Stimulated activated CD4-positive, alpha-beta T cell treated with anti-CD3 and anti-CD28 coated beads, TNF-alpha, amount 100 ng/mL, for 4 hours (primary cell): ENCODE data around the gene KNDC1.
"Not testable (repeated sequence)": the region's sequence is repeated elsewhere in the genome, so short reads cannot be mapped to it uniquely, and the experiment has no call there.

ENCODE experiments used
- DNase-seq, 3 experiments: peaks; one replicate each; pipeline ENCODE4 v3.0.0-alpha.2; 2020; ENCODE audit warnings: low read depth in 3 of 3

The KNDC1 gene

GRCh38 chr10:133141144-133141957 lies 18.7 kb upstream of the KNDC1 start:
- DNase-seq: no peak

GRCh38 chr10:133141958-133142340 lies 18.1 kb upstream of the KNDC1 start:
- DNase-seq: no peak

- DNase-seq: no peak
These were observed 17.4 kb upstream of the KNDC1 start for GRCh38 chr10:133142523-133143199.

- DNase-seq: no peak
These were observed 16.9 kb upstream of the KNDC1 start for GRCh38 chr10:133143200-133143533.

GRCh38 chr10:133143546-133143945 lies 16.5 kb upstream of the KNDC1 start:
- DNase-seq: no peak

GRCh38 chr10:133144771-133145170 lies 15.2 kb upstream of the KNDC1 start:
- no peak for DNase-seq

- no peak for DNase-seq
These were observed 9.8 kb upstream of the KNDC1 start for GRCh38 chr10:133150226-133150625.

- no peak for DNase-seq
These were observed 9.4 kb upstream of the KNDC1 start for GRCh38 chr10:133150656-133151055.

- not testable (repeated sequence) for DNase-seq
These were observed 8.9 kb upstream of the KNDC1 start for GRCh38 chr10:133151071-133151470.

GRCh38 chr10:133151543-133151972 lies 8.5 kb upstream of the KNDC1 start:
- DNase-seq: no peak

GRCh38 chr10:133154411-133154810 lies 5.6 kb upstream of the KNDC1 start:
- no peak for DNase-seq

- DNase-seq: no peak
These were observed 4.8 kb upstream of the KNDC1 start for GRCh38 chr10:133154996-133155778.

- DNase-seq: no peak
These were observed 3.1 kb upstream of the KNDC1 start for GRCh38 chr10:133156674-133157579.

- DNase-seq: no peak
These were observed 2.2 kb upstream of the KNDC1 start for GRCh38 chr10:133157662-133158436.

- no peak for DNase-seq
These were observed 1.6 kb upstream of the KNDC1 start for GRCh38 chr10:133158437-133158755.

- DNase-seq: no peak
These were observed 1.0 kb upstream of the KNDC1 start for GRCh38 chr10:133158756-133159610.

- no peak for DNase-seq
These were observed 439 bp upstream of the KNDC1 start for GRCh38 chr10:133159611-133159949.

- DNase-seq: no peak
These were observed 930 bp downstream of the KNDC1 start for GRCh38 chr10:133160826-133161471.

- DNase-seq: no peak
These were observed 1.6 kb downstream of the KNDC1 start for GRCh38 chr10:133161486-133162109.
